ENCODE data around the gene TMEM161A.

TMEM161A gene

GRCh38 chr19:19096641-19097627, 41.3 kb downstream of the TMEM161A start:
- no peak for DNase-seq (ENCODE audit: low read depth)

GRCh38 chr19:19095691-19096090, 42.6 kb downstream of the TMEM161A start:
- no peak for DNase-seq (ENCODE audit: low read depth)

GRCh38 chr19:19094513-19094912, 43.8 kb downstream of the TMEM161A start:
- DNase-seq (ENCODE audit: low read depth): no peak

- no peak for DNase-seq (ENCODE audit: low read depth)
These were observed 50.6 kb downstream of the TMEM161A start for GRCh38 chr19:19087676-19088075.

GRCh38 chr19:19083413-19084178, 54.7 kb downstream of the TMEM161A start:
- DNase-seq (ENCODE audit: low read depth): no peak

GRCh38 chr19:19081642-19082151, 56.6 kb downstream of the TMEM161A start:
- no peak for DNase-seq (ENCODE audit: low read depth)

GRCh38 chr19:19079571-19079970, 58.7 kb downstream of the TMEM161A start:
- no peak for DNase-seq (ENCODE audit: low read depth)

- no peak for DNase-seq (ENCODE audit: low read depth)
These were observed 59.5 kb downstream of the TMEM161A start for GRCh38 chr19:19078801-19079200.

GRCh38 chr19:19077103-19077502, 61.2 kb downstream of the TMEM161A start:
- no peak for DNase-seq (ENCODE audit: low read depth)

- no peak for DNase-seq (ENCODE audit: low read depth)
These were observed 61.8 kb downstream of the TMEM161A start for GRCh38 chr19:19076476-19076875.

- no peak for DNase-seq (ENCODE audit: low read depth)
These were observed 63.2 kb downstream of the TMEM161A start for GRCh38 chr19:19075126-19075525.

GRCh38 chr19:19074196-19074882, 63.9 kb downstream of the TMEM161A start:
- no peak for DNase-seq (ENCODE audit: low read depth)

- no peak for DNase-seq (ENCODE audit: low read depth)
These were observed 66.4 kb downstream of the TMEM161A start for GRCh38 chr19:19071897-19072296.
